Astrocyte (in vitro differentiated cells and primary cell): ENCODE data around the gene HS6ST2. TPM values are rescaled to one million over a fixed set of nuclear protein-coding genes. Genes with fewer than 3 reads are reported as not detected.

ENCODE experiments used
- DNase-seq: peaks from one replicate; pipeline ENCODE4 v3.0.0-alpha.2; 2010; ENCODE audit warnings: low read depth
- FAIRE-seq: peaks from 2 replicates; lab custom pipeline; 2011; peaks lifted over from hg19 to GRCh38; lab: Jason Lieb, UNC
- H2AFZ ChIP-seq: 2 replicates; pipeline ENCODE4 v1.6.0; 2012; ENCODE audit warnings: low read depth, low read length, inconsistent platforms
- H3K27ac ChIP-seq: 2 replicates; pipeline ENCODE4 v1.5.1; 2011; ENCODE audit warnings: low read depth, low read length, inconsistent platforms
- H3K27me3 ChIP-seq: 2 replicates; pipeline ENCODE4 v1.6.0; 2011; ENCODE audit warnings: low read length, inconsistent platforms; ENCODE audit not compliant: insufficient read depth
- H3K36me3 ChIP-seq: 2 replicates; pipeline ENCODE4 v1.5.1; 2011; ENCODE audit warnings: low read length, inconsistent platforms; ENCODE audit not compliant: insufficient read depth
- H3K4me1 ChIP-seq: 2 replicates; pipeline ENCODE4 v1.5.1; 2011; ENCODE audit warnings: low read length, inconsistent platforms; ENCODE audit not compliant: insufficient read depth
- H3K4me2 ChIP-seq: 2 replicates; pipeline ENCODE4 v1.6.0; 2012; ENCODE audit warnings: low read length, inconsistent platforms
- H3K4me3 ChIP-seq: 2 replicates; pipeline ENCODE4 v1.5.1; 2011; ENCODE audit warnings: low read depth, mild to moderate bottlenecking, low read length, inconsistent platforms; ENCODE audit not compliant: insufficient read depth
- H3K79me2 ChIP-seq: 2 replicates; pipeline ENCODE4 v1.6.0; 2012; ENCODE audit warnings: mild to moderate bottlenecking, low read length, inconsistent platforms; ENCODE audit not compliant: insufficient read depth
- H3K9ac ChIP-seq: 2 replicates; pipeline ENCODE4 v1.6.0; 2012; ENCODE audit warnings: mild to moderate bottlenecking, low read length, inconsistent platforms
- H3K9me3 ChIP-seq: 2 replicates; pipeline ENCODE4 v1.5.1; 2012; ENCODE audit warnings: low read depth, mild to moderate bottlenecking, low read length, inconsistent platforms; ENCODE audit not compliant: insufficient read depth
- H4K20me1 ChIP-seq: 2 replicates; pipeline ENCODE4 v1.6.0; 2012; ENCODE audit warnings: low read length, inconsistent platforms; ENCODE audit not compliant: insufficient read depth
- H3K27ac Mint-ChIP-seq: one replicate; pipeline ENCODE4 v1.8.0; 2021; ENCODE audit warnings: mild to moderate bottlenecking, mixed read lengths; ENCODE audit not compliant: unreplicated experiment
- H3K27me3 Mint-ChIP-seq: one replicate; pipeline ENCODE4 v1.8.0; 2021; ENCODE audit warnings: low read depth, mixed read lengths; ENCODE audit not compliant: unreplicated experiment
- H3K36me3 Mint-ChIP-seq: one replicate; pipeline ENCODE4 v1.8.0; 2021; ENCODE audit warnings: low read depth, mixed read lengths; ENCODE audit not compliant: unreplicated experiment
- H3K4me1 Mint-ChIP-seq: one replicate; pipeline ENCODE4 v1.8.0; 2021; ENCODE audit warnings: low read depth, mixed read lengths; ENCODE audit not compliant: unreplicated experiment
- H3K4me3 Mint-ChIP-seq: one replicate; pipeline ENCODE4 v1.8.0; 2021; ENCODE audit warnings: mild to moderate bottlenecking, moderate library complexity, mixed read lengths; ENCODE audit not compliant: unreplicated experiment
- H3K9me3 Mint-ChIP-seq: one replicate; pipeline ENCODE4 v1.8.0; 2021; ENCODE audit warnings: mild to moderate bottlenecking, mixed read lengths; ENCODE audit not compliant: unreplicated experiment
- CTCF ChIP-seq: IDR thresholded peaks from 2 replicates; pipeline ENCODE4 v1.5.1; 2011; ENCODE audit warnings: low read depth, mild to moderate bottlenecking, inconsistent platforms, low read length, moderate library complexity; ENCODE audit not compliant: insufficient read depth
- EZH2 ChIP-seq: IDR thresholded peaks from 2 replicates; pipeline ENCODE4 v1.6.1; 2012; ENCODE audit warnings: mild to moderate bottlenecking, low read length, inconsistent platforms; ENCODE audit not compliant: insufficient read depth
- total RNA-seq: library from RNA; stranded (reverse); gene quantifications from 2 replicates; pipeline ENCODE4 v1.2.1, GENCODE V29; 2021

The HS6ST2 gene
- total RNA-seq, 1 donor from 2014 or later = 12.9 TPM

- Histone ChIP-seq H3K27ac (no peak overlapping the region), H3K4me2 (no peak overlapping the region), H2AFZ (no peak overlapping the region), H4K20me1 (no peaks in the 10 kb centered on the region), H3K4me3 (no peak overlapping the region), H3K4me1 (no peaks in the 10 kb centered on the region), H3K27me3 (no peaks in the 10 kb centered on the region), H3K9me3 (no peaks in the 10 kb centered on the region), H3K36me3 (no peaks in the 10 kb centered on the region), H3K79me2 (no peaks in the 10 kb centered on the region), H3K9ac (no peak overlapping the region)
- no peaks in the 10 kb centered on the region for H3K36me3 Mint-ChIP-seq
- H3K4me1 Mint-ChIP-seq = peaks cover 20% of the 10 kb centered on the region
- no peak overlapping the region for H3K27ac Mint-ChIP-seq
- TF ChIP-seq CTCF (no peak), EZH2 (no peak)
- DNase-seq (no peak), FAIRE-seq (no peak)
- H3K9me3 Mint-ChIP-seq = no peaks in the 10 kb centered on the region
- no peaks in the 10 kb centered on the region for H3K27me3 Mint-ChIP-seq
- no peak overlapping the region for H3K4me3 Mint-ChIP-seq
These were observed 201.3 kb downstream of the HS6ST2 start for GRCh38 chrX:132757066-132757623.

DNA sequence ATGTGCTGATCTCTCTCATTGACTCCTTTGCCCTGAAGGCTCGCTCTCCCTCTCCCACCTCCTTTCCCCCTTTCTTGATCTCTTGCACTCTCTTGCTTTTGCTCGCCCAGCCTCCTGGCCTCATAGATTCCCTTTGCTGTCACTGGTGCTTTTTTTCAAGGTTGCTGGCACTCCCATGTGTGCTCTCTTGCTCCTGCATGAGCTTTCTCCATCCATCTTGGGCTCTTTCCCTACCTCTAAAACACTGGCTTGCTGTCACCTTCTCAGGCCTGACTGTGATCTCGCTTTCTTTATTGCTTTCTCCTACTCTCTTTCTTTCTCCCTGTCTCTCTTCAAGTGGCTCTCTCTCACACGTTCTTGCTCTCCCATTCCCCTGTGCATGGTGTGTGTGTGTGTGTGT, 202.0 kb downstream of the HS6ST2 start:
- FAIRE-seq (no peak), DNase-seq (no peak)
- Histone ChIP-seq H3K4me3 (no peak overlapping the region), H3K79me2 (no peaks in the 10 kb centered on the region), H3K27me3 (no peaks in the 10 kb centered on the region), H3K9ac (no peak overlapping the region), H3K27ac (no peak overlapping the region), H3K9me3 (no peaks in the 10 kb centered on the region), H3K36me3 (no peaks in the 10 kb centered on the region), H3K4me2 (no peak overlapping the region), H4K20me1 (no peaks in the 10 kb centered on the region), H2AFZ (no peak overlapping the region), H3K4me1 (no peaks in the 10 kb centered on the region)
- Mint-ChIP-seq H3K27me3 (no peaks in the 10 kb centered on the region), H3K9me3 (no peaks in the 10 kb centered on the region), H3K27ac (no peak overlapping the region), H3K4me1 (peaks cover 20% of the 10 kb centered on the region), H3K4me3 (no peak overlapping the region), H3K36me3 (no peaks in the 10 kb centered on the region)
- TF ChIP-seq EZH2 (no peak), CTCF (no peak)

DNA sequence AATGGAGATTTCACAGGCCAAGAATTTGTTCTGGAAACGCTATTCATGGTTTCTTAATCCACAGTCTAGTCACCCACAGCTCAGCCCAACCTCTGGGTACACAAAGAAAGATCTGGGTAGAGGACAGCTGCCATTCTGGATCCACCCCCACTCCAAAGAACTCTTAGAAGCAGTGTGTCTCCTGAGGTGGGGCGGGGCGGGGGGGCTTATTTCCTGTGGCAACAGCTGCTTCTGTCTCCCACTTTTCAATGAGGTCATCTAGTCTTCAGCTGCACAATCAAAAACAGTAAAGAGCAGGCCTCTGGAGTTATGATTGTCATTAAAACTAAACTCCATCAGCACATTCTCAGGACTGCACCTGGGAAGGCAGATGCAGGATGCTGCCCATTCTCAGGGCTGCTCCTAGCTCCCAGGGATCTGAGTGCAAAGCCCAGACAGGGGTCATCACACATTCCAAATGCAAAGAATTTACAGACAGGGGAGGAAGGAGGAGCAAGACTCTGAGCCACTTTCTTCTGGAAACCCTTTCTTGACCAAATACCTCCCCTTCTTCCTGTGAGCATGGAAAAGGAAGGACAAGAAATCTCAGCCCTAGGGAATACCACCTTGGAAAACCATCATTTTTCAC, 207.3 kb downstream of the HS6ST2 start:
- FAIRE-seq (no peak), DNase-seq (no peak)
- no peaks in the 10 kb centered on the region for H3K9me3 ChIP-seq
- no peaks in the 10 kb centered on the region for H3K36me3 ChIP-seq
- H3K27me3 ChIP-seq = no peaks in the 10 kb centered on the region
- peak overlapping the region; percentile 26 for H3K27ac Mint-ChIP-seq
- H2AFZ ChIP-seq = no peak overlapping the region
- H3K79me2 ChIP-seq = no peaks in the 10 kb centered on the region
- H3K4me1 Mint-ChIP-seq = peaks cover 11% of the 10 kb centered on the region
- H3K4me1 ChIP-seq = no peaks in the 10 kb centered on the region
- no peaks in the 10 kb centered on the region for H3K27me3 Mint-ChIP-seq
- no peaks in the 10 kb centered on the region for H3K36me3 Mint-ChIP-seq
- no peak overlapping the region for H3K4me3 Mint-ChIP-seq
- no peak overlapping the region for H3K9ac ChIP-seq
- TF ChIP-seq CTCF = no peak
- no peak for TF ChIP-seq EZH2
- no peak overlapping the region for H3K4me2 ChIP-seq
- H3K4me3 ChIP-seq = no peak overlapping the region
- no peaks in the 10 kb centered on the region for H3K9me3 Mint-ChIP-seq
- H4K20me1 ChIP-seq = no peaks in the 10 kb centered on the region
- H3K27ac ChIP-seq = no peak overlapping the region
